Suppressor macrophage treated with lipopolysaccharide for 1 hour (primary cell): ENCODE results near the gene CRYBB1.
A peak's percentile ranks its signal among the peaks of the same experiment; 100 is the strongest.
"Not testable (repeated sequence)": the region's sequence is repeated elsewhere in the genome, so short reads cannot be mapped to it uniquely, and the experiment has no call there.

Source experiments
- DNase-seq, 3 donors: peaks; one replicate each; pipeline ENCODE4 v3.0.0-alpha.2; 2020 to 2022

CRYBB1 gene

DNA sequence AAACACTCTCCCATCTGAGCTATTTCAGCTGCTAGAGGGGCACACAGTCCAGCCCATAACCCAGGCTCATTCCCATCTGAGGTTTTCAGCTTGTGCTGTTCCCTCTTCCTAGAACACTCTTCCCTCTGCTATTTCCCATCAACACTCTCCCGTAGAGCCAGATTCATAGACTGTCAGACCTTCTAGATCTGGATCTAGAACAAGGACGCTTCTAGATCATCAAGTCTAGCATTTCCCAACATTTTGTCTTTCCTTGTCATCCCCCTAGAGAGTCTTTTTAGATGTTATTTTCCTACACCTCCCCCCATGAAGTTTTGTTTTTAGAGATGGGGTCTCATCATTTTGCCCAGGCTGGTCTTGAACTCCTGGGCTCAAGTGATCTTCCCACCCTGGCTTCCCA is 17.3 kb upstream of the CRYBB1 start:
- no peak for DNase-seq

DNA sequence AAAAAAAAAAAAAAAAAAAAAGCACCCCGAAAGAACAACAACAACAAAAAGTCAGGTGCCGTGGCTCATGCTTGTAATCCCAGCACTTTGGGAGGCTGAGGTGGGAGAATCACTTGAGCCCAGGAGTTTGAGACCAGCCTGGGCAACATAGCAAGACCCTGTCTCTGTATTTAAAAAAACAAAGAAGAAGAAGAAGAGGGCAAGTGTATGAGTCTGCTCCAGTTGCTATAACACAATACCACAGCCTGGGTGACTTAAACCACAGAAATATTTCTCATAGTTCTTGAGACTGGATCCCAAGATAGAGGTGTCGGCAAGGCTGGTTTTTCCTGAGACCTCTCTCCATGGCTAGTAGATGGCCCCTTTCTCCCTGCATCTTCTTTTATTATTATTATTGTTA is 16.4 kb upstream of the CRYBB1 start:
- DNase-seq, result no peak

DNA sequence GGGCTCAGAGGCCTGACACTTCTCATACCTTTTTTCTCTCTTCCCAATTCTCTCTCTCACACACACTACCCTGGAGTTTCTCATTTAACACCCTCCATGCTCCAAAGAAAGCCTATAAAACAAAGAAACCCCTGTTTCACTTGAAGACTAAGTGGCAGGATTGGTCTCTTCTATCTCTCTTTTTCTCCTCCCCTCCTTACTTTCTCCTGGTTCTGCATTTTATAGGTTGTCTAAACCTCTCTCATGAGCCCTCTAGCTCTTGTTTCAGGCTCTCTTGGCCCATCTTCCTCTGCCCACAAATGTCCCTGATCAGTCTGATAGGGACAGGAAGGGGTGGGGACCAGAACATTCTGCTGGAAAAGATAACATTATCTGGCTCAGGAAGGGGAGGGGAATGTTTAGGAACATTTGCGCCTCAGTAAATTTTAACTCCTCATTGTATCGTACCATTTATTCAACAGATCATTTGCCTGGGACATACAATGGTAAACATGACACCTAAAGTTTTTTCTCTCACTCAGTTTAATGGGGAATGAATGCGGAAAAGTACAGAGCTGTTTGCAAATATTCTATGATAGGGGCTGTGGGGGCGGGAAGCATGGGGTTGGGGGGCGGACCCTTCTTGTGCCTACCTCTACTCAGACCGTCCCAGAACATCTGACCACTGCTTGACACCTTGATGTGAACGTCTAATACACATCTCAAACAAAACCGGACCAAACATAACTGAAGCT is 14.8 kb upstream of the CRYBB1 start:
- DNase-seq, result no peak

DNA sequence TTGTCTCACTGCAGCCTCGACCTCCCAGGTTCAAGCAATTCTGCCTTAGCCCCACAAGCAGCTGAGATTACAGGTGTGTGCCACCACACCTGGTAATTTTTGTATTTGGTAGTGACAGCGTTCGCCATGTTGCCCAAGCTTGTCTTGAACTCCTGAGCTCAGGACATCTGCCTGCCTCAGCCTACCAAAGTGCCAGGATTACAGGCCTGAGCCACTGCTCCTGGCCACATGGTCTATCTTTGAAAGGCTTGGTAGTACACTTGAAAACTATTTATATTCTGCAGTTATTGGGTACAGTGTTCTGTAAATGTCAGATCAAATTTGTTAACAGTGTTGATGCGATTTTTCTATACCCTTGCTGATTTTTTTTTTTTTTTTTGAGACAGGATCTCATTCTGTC is 13.5 kb upstream of the CRYBB1 start:
- no peak for DNase-seq

DNA sequence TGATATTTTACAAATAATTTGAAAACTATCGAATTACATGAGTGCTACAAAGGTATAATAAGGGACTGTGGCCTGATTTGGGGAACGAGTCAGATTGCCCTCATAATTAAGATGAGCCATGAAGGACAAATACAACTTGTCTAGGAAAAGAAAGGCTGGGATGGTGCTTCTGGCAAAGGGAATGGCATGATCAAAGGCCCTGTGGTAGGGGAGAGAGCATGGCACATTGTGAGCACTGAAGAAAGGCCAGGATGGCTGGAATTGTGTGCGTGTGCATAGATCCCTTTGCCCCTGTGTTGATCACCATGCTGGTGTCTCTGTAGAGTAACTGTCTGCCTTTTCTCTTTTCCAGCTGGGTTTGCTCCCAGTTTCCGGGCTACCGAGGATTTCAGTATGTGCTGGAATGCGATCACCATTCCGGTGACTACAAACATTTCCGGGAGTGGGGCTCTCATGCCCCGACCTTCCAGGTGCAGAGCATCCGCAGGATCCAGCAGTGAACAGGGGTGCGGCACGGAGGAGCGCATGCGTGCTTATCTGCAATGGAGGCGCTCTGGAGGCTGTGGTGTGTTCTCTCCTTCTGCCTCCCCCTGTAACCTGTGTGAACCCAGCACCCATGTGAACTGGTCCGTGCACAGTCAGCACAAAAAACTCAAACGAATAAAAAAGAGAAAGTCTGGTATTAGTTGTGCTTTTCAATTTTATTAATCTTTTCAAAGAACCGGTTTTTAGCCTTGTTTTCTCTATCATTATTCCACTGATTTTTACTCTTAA is 12.3 kb upstream of the CRYBB1 start:
- no peak for DNase-seq

DNA sequence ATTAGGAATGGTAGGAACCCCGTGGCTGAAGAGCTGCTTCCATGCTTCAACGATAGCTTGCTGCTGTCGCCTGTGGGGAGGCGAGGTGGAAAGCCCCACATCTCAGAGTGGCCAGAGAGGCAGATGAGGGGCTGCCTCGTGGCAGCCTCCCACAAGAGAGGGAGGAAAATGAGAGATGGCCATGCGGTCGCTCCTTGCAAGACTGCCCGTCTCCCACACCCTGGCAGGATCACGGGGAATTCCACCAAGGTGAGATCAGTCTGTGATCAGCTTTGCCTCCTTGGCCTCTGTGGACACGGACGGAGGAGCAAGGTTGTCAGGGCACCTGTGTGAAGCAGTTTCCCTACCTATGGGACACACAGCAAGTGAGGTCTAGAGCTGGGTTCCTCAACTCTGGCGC is 7.0 kb upstream of the CRYBB1 start:
- no peak for DNase-seq

DNA sequence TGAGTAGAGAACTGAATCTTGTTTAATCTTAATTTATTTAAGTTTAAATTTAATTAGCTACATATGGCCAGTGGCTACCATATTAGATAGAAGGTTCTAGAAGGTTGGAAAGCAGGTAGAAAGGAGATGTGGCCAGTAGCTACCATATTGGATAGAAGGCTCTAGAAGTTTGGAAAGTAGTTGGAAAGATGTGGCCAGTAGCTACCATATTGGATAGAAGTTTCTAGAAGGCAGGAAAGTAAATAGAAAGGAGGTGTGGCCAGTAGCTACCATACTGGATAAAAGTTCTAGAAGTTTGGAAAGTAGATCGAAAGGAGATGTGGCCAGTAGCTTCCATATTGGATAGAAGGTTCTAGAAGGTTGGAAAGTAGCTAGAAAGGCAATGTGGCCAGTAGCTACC is 6.2 kb upstream of the CRYBB1 start:
- no peak for DNase-seq

DNA sequence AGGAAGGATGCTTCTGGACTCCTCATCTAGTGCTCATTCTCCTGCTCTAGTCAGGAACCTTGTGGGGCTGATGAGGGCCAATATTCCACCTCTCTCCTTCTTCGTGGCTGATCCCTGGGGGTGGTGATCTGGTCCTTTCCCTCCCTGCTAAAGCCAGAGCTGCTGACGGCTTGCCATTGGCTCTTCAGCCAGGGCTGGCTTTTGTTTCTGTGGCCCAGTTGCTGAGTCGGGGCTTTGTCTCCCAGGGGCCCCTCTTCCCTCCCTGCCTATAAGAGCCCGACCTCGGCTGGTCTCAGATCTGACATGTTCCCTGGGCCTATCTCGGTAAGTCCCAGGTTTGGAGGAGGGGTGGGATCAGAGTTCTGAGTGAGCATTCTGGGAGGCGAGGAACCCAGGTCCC is 3.8 kb upstream of the CRYBB1 start, which contains the start of gene CRYBA4:
Gene CRYBA4 (plus strand): TSS at position 301 of the 400 bp plus-strand sequence. CDS start 634 bp downstream, outside the sequence.
- DNase-seq, result no peak

DNA sequence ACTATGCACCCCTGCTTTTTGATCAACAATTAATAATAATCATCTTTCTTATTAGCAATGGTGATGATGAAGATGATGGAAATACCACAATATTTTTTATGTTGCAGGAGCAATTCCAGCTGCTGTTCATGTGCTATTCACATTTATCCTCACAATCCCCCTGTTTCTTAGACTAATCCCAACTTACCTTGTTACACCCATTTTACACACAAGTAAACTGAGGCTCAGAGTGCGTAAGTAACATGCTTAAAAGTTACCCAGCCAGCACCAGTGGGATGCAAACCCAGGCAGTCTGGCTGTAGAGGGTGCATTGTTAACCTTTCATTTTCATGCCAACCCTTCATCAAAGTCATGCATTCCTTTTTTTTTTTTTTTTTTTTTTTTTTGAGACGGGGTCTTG is 2.4 kb upstream of the CRYBB1 start:
- no peak for DNase-seq

DNA sequence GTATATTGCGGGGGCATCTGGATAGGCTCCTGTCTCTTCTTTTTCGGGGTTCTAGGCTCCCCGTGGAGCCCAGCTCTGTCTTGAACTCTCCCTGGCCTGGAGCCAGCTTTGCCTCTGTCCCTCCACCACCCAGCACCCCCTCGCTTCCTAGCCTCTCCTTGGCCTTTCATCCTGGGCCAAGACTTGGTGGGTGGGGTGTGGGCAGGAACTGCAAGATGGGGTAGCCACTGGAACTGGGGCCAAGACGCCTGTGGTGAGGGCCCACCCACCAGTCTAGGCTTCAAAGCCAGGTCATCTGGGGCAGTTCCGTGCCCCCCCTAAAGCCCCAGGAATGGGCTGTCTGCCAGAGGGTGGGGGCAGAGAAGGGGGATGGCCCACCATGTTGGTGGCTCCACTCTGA is 1.7 kb upstream of the CRYBB1 start:
- DNase-seq, result no peak

DNA sequence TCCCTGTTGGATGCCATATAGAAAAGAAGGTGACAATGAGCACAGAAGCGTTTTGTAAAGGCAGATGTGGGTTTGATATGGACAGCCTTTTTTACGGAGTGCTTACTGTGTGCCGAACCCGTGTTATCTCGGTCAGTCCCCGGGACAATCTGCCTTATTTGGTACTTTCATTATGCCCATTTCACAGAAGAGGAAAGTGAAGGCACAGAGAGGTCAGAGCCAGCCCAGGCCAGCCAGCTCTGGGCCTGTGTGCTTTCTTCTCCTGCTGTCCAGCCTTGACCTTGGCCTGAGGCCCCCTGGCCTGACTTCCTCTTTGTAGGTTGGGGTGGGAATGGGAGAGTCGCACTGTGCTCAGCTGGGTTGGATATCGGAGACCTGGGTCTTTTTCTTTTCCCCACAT is 628 bp upstream of the CRYBB1 start:
- DNase-seq, result no peak

DNA sequence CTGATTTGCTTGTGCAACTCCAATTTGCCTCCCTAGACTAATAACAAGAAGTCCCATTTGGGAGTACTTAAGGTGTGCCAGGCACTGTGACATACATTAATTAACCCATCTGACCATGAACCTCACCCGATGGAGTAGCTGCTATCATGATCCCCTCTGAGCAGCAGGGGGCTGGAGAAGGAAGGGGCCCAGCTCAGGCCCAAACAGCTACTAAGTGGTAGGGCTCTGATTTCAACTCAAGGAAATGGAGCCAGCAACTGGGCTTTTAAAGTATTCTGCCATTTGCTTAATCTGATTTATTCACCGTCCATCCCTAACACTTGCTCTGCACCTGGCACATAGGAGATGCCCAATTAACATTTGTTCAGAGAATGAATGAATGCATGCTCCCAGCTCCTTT is 1.2 kb downstream of the CRYBB1 start:
- DNase-seq, result no peak

DNA sequence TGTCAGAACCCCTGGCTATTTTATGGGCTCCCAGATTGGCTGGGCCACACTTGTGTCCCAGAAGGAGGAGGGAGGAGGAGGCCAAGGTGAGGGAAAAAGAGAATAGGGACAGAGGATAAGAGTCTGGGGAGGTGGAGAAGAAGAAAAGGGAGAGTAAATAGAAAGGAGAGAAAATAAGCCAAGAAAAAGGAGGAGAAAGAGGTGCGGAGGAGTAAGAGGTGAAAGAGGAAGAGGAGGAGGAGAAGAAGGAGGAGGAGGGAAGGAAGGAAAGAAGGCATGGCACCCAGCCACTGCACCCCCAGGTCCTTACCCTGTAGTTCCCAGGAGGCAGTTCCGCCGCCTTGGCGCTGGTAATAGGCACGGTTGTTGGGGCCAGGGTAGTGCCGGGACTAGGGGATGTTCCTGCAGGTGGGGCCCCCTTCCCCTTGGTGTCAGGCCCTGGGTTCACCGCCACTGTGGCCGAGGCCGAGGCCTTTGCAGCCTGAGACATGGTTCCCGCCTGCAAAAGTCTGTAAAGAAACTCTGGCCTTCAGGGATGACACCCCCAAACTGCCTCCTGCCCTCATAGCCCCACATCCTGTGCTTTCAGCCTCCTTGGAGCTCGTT is 1.9 kb downstream of the CRYBB1 start:
- no peak for DNase-seq

DNA sequence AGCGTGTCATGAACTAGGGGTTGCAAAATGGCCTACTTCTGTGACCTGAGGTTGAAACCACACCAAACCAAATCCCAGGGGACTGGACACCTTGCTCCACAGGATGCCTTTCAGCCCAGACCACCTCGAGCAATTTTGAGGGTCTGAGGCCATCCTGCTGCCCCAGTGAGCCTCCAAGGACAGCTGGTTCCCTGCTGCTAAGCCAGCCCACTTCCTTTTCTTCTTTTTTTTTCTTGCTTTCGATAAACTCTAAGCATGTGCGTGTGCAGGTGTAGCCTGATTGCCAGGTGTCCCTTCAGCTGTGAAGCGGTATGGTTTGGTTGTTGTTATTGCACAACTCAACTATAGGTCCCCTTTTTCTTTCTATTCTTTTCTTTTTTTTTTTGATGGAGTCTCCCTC is 2.7 kb downstream of the CRYBB1 start:
- DNase-seq, result no peak

DNA sequence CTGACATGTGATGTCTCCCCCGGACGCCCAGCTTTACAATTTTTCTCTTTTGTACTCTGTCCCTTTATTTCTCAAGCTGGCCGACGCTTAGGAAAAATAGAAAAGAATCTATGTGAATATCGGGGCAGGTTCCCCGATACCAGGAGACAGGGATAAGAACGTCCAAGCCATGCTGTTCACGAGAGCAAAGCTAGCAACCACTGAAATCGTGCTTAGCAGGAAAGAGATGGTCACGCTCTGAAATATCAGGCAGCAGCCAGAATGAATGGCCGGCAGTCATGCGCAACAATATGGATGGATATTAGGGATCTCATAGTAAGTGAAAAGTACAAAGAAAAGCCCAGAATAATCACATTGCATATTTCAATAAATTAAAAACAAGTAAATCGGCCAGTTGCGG is 3.5 kb downstream of the CRYBB1 start:
- DNase-seq, result no peak

DNA sequence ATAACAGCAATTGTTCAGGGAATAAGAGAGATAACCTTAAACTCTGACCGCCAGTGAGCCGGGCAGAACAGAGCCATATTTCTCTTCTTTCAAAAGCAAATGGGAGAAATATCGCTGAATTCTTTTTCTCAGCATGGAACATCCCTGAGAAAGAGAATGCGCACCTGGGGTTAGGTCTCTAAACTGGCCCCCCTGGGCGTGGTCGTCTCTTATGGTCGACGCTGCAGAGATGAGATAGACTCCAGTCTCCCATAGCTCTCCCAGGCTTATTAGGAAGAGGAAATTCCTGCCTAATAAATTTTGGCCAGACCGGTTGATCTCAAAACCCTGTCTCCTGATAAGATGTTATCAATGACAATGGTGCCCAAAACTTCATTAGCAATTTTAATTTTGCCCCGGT is 4.1 kb downstream of the CRYBB1 start:
- DNase-seq, result not testable (repeated sequence)

DNA sequence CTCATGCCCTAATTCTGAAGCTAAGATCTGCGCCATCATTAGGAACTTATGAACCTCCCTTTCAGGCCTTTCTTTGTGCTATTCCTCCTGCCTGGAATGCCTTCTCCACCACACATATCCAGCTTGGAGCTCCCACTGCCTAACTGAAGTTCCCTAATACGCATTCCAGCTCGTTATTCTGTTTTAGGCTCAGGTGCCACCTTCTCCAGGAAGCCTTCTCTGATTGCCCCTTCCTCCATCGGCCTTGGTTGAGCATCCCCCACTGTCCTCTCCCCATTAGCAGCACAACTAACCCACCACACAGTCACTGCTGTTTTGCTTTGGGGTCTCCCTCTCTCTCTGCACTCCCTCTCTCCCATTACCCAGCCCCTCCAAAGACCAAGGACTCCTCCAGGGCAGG is 5.2 kb downstream of the CRYBB1 start:
- no peak for DNase-seq

DNA sequence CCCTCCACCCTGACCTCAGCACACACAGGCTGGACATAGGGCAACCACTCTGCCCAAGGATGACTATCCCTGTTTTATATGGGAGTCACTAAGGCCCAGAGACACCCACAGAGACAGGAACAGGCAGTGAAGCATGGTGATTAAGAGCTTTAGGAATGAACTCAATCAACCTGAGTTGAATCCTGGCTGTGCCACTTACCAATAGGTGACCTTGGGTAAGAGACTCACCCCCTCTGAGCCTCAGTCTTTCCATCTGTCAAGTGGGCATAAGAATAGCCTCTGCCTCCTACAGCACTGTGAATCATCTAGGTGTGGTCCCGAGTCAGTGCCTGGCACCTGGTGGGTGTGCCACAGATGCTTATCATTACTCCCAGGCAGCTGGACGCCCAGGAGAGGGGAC is 6.8 kb downstream of the CRYBB1 start:
- DNase-seq, result no peak

DNA sequence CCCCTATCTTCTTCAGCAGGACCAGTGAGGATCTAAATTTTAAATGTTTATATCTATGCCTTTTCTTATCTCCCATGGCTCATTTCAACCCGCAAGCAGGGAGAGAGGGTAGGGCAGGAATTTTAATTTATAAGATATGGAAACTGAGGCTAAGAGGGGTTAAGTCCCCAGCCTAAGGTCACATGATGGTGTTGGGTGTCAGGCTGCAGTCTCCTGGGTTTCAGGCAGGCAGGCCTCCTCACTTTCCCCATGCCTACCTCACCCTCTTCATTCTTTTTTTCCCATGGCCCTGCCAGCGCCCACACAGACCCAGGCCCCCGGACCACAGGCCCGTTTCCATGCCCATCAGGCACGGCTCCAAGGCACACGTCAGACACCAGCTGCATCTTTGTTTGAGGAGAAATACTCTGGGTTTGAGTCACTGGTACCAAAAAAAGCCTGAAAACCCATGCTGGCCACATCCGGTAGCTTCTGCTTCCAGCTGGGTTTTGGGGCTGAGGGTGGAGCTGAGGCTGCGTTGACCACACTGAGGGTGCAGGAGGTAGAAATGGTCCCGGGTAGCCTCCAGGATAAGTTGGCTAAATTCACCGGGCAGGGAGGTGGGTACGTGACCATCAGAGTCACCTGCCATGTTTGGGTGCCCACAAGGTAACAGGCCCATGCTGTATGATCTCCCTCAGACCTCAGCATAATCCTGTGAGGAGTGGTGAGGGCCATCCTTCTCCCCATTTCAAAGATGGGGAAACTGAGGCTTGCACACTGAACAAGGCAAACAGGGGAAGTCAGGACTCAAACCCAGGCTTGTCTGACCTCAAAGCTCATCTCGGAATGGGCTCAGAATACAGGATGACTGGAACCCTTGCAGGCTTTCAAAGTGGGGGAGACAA is 7.5 kb downstream of the CRYBB1 start:
- peak; percentile 67 to 77 (median 71) for DNase-seq

DNA sequence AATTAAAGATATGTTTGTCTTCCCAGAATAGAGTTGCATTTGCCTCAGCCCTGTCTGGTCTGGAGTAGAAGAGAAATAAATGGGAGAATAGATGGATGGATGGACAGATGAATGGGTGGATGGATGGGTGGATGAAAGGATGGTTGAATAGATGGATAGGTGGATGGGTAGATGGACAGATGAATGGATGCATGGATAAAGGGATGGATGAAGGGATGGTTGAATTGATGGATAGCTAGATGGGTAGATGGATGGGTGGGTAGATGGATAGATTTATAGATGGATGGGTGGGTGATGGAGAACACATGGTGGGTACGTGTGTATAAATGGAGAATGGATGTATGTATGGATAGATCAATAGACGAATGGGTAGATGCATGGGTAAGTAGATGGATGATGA is 8.5 kb downstream of the CRYBB1 start:
- DNase-seq, result no peak

DNA sequence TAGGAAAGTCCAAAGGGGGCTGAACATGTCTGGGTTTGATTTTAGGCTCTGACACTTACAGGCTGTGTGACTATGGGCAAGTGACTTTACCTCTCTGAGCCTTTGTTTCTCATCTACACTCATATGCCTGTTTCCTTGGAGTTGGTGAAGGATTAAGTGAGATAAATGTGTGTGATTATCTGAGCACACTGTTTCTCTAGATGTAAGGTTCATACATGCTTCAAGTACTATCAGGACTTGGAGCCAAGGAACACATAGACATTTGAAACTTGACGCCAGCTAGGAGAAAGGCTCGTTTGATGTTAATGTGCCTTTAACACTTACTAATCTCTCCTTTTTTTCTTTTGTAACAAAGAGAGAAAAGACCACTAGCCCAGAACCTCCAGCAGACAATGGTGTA is 9.7 kb downstream of the CRYBB1 start:
- no peak for DNase-seq

DNA sequence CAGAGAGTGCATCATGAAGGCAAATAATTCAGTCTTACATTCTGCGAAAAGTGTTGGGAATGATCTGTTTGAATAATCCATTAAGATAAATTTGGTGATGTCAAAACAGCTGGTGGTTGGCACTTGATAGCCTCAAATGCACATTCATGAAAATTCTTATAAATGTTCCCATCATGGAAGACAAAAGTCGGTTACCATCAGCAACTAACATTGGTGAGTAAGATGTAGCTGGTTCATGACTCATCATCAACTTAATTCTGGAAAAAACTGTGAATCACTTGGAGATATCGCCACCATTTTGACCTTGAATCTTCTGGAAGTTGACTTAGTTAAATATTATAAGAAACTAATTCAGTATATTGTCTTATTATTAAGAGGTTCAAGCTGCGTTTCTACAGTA is 11.2 kb downstream of the CRYBB1 start:
- DNase-seq, result peak; percentile 44 to 74 (median 69)

DNA sequence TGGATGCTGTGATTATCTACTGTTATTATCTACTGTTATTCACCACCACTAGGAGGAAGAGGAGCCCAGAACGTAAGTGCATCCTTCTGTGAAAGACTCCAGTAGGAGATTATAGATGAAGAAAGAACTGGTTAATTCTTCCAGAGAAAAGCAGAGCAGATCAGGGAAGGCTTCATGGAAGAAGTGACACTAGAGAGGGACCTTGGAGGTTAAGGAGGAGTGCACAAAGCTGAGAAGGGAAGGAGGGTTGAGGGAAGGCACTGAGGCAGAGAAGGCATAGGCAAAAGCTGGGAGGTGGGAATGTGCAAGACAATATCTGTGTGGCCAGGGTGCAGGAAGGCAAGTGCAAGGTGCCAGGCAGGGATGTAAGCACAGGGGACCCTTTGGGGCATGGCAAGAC is 13.5 kb downstream of the CRYBB1 start:
- no peak for DNase-seq
